HG03039 (cell line): ENCODE measurements around the gene AFF1.
"Not testable (repeated sequence)": the region's sequence is repeated elsewhere in the genome, so short reads cannot be mapped to it uniquely, and the experiment has no call there.

ENCODE experiments used
- ATAC-seq: cut with Tn5 transposase; IDR thresholded peaks from one replicate; pipeline ENCODE4 v1.9.1; 2021; ENCODE audit warnings: mild to moderate bottlenecking, moderate library complexity; ENCODE audit not compliant: unreplicated experiment

The AFF1 gene

DNA sequence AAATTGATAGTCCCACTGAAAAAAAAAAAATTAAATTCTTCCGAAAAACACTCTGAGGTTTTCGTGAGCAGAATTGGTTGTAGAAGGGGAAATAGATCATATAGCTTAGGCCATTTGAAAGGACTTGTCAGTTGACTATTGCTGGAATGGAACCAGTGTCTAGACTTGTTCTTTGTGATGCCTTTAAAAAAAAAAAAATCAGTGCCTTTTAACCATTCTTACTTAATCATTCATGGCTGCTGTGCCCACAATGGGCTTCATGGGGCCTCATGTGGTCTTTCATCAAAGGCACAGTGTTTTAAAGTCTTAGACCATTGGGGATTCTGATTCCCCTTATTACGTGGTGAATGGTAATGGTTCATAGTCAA, 139.3 kb downstream of the AFF1 start:
- peak; percentile 11 for ATAC-seq

DNA sequence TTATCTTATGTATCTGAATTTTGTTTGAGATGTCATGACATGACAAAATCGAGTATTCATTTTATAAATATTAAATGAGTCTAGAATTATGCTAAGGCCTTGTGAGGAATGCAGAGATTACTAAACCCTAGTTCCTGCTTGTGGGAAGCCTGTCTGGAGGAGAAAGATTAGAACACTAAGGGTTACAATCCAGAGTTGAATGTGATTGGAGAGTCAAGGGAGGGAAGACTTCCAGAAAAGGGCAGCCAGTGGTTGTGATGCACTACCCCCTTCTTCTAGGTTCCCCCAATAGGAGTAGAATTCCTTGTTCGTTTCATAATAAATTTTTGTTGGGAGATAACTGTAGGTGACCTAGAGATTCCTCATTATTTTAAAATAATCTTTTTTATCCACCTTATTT, 141.1 kb downstream of the AFF1 start:
- no peak for ATAC-seq

DNA sequence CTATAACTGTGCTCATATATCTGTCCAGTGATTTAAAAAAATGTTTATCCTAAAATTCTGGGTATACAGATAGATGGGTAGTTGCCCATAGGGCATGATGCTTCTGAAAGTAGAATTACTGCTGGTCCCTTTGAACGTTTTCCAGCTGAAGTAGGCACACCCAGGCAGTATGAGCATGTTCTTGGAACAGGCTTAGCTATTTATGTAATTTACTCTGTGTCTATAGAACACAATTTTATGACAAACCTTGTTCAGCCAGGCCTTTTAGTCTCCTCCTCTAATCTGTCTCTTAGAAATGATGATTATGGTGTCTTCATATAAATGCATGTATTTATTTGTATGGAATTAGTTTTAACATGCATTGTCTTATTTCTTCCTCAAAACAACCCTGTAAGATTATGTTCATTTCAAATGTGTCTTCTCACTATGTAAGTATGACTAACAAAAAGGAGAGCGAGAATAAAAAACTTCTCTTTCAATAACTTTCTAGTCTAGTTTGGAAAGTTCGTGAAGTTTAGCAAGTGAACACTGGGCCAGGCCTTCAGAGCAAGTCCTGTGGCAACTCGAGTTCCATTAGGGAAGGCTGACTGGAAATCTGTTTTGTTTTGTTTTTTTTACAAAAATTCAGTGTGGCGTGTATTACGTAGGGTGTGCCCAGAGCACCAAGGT, 142.0 kb downstream of the AFF1 start:
- no peak for ATAC-seq

DNA sequence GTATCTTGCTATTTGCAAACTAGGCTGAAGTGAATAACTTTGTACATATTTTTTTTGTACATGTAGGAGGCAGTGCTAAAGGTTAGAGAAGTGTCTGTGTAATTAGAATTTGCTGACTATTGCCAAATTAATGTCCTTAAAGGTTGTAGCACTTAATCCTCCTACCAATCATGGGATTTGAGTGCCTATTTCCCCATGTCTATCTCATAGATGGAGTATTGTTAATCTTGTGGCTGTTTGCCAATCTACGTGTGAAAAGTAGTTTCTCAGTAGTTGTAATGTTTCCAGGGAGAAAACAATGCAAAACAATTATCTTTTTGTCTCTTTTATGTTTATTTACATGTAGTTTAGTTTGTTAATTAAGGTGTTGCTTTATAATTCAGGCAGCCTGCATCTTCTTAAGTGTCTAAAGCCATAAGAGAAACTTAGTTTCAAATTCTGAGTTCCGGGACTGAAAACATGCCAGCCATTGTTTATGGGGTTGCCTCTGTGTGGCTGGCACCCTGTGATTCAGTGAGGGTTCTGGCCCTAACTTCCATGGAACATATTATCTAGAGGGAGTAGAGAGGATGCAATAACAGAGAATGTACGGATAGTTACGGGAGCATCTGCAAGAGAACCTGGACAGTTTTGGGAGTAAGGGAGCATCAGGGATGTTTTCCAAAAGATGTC, 143.2 kb downstream of the AFF1 start:
- no peak for ATAC-seq

DNA sequence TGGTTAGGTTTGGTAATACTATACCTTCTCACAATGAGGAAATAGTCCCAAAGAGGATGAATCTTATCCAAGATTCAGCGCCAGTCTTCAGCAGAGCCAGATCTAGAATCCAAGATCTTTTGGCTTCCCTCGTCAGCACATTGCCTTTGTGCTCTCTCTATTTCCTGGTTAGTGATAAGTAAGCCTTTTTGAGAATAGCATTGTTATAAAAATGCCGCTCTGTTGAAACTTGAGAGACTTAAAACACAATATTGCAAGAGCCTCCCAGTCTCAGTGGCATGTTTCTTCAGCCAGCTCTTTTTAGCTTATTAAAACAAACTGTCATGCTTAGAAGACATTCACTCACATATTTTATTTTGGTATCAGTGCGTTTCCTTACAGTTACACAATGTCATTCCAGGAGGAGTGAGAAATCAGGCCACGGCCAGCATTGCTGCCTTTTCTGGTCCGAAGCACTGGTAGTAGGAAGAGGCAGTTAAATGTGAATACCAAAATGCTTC, 144.2 kb downstream of the AFF1 start:
- no peak for ATAC-seq

DNA sequence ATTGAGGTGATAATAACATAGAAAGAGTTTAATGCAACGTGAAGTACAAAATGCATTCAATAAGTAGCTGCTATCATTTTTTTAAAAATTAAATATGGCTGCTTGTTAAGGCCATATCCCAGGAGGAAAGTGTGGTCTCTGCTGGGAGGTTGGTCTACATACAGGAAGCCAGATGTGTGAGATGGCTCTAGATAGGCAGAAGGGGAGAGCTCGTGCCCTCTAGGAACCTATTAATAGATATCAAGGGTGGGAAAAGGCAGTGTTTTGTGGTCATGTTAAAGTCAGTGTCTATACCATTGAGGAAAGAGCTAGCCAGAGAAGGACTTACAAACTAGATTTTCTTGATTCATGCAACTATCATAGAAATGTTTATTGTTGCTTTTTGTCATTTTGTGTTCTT, 145.2 kb downstream of the AFF1 start:
- ATAC-seq = no peak

DNA sequence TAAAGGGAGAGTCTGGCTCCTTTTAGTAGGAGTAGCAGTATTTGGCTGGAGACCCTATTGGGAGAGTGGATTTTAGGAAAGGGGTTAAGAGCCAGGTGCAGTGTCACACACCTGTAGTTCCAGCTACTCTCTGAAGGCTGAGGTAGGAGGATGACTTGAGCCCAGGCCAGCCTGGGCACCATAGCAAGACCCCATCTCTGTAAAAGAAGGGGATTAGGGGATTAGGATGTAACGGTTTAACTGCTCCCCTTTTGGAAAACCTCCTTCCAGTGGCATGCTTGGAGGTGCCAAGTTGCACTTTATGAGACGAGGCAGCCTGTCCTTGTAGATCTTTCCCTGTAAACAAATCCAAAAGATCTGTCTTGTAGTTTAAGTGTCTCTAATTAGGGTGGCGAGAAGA, 145.7 kb downstream of the AFF1 start:
- no peak for ATAC-seq

DNA sequence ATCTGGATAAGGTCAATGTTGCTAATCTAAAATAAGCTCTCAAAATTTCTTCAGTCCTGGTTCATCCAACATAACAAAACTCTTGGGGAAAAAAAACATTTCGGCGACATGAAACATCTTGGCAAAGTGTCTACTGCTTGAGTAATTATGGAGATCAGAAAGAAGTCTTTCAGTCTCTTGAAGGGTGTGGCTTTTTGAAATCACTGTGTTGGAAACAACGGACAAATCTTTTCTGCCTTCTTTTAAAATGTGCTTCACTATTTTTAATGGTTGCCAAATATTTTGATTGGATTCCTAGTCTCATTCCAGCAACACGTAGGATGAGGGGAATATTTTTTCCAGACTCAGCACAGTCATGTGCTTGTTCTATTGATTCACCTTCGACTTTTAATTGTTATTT, 147.0 kb downstream of the AFF1 start:
- ATAC-seq = no peak

DNA sequence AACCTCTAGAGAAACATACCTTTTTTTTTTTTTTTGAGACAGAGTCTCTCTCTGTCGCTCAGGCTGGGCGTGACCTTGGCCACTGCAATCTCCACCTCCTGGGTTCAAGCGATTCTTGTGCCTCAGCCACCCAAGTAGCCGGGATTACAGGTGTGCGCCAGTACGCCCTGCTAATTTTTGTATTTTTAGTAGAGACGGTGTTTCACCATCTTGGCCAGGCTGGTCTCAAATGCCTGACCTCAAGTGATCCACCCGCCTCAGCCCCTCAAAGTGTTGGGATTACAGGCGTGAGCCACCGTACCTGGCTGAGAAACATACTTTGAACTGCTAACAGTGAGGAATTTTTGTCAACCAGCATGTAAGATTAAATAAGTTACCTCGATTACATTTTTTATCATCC, 150.9 kb downstream of the AFF1 start:
- ATAC-seq = not testable (repeated sequence)

DNA sequence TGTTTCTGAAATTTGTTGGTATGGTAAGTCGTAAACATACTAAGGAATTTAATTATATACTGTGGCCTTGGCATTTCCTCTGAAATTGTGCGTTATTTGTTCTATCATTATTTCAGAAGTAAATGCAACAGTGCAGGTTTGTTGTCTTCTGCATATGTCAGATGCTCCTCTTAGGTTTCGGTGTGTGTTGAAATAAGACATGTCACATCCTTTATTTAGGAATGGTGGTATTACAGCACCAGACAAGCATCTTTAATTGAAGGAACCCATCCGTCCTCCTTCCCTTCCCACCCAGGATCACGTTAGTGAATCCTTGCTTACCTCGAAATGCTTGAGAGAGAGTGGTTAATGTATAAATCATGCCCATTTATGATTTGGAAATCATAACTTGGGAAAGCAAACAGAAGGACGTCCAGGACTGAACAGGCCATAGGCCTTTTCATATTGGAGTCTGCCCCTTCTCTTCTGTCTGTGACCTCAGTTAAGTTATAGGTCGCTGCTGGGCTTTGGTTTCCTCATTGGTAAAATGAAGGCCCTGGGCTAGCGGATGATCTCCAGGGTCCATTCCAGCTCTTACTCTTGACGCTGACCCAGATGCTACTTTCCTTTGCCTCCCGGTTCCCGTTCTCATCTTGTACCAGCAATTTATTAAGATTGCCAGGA, 151.5 kb downstream of the AFF1 start:
- no peak for ATAC-seq

DNA sequence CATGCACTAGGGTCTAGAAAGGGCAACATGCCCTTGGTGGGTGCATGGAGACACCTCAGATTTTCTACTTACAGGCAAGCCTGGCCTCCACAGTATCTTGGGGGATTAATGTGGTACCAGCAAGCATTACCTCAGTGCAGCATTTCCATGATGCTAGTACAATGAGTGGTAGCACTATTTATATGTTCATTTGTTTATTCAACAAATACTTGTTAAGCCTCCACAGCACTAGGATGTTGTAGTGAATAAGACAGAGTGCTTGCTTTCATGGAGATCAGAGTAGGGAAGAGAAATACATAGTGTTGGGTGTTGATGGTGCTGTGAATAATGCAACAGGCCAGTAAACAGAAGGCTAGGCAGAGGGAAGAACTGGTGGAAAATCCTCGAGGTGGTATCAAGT, 152.2 kb downstream of the AFF1 start:
- ATAC-seq = no peak

DNA sequence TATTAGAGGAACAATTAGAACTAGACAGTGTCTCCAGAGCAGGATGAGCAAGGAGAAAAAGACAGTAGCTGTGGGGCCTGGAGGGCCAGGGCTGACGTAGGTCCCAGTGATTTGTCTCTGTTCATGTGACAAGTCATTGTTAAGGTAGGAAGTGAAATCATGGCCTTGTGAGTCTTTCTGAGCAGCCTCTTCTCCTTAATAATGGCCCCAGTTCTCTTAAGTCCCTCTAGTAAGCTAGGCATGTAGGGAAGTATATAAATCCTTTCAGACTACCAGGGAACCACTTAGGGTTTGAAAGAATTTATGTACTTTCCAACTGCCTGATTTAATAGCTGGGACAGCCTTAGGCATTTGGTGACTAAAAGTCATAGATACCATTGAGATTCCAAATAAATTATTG, 152.6 kb downstream of the AFF1 start:
- no peak for ATAC-seq

DNA sequence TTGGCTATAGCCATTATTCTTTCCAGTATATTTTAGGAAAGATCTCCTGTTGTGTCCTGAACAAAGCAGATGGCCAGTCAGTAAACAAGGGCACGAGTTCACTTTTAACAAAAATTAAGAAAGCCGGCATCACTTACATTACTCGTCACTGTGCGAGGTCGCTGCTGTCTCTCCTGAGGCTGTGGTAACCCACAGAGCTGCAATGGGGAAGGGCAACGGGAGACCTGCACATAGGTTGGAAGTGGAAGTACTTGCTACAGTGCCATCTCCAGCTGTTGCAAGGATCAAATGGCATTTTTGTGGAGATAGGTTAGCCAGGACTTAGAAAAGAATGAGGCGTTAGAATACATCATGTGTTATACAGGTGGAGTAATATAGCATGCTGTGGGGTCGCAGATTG, 153.4 kb downstream of the AFF1 start:
- no peak for ATAC-seq

DNA sequence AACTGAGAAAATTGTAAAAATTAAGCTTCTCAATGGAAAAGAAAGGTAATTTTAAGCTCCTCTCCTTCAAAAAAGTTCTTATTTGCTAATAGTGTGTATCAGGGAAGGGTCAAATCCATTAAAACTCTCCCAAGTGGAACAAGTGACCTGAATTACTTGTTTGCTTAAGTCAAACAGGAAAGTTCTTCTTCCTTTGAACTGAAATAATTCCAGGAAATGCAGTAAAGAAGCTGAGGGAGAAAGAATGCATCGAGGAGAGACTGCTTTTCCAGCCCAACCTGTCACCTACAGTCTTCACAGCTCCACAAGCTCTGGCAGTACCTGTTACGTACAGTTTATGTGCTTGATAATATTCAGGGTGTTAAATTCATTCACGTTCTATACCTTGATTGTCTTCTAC, 154.6 kb downstream of the AFF1 start:
- ATAC-seq = no peak

DNA sequence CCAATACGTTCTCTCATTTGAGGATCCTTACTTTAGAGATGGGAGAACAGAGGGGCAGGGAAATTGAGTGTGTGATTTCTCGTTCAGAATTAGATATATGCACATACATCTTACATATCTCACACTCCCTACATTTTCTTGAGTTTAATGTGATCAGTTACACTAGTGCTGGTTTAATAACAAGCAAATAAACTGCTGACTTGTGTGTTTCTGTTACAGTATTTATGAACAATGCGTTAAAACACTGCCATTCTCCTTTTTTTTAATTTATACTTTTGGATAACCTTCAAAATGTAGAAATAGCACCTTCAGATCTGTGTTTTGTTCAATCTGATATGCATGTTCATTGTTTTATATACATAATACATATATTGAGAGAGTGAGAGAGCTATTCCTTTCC, 155.5 kb downstream of the AFF1 start:
- no peak for ATAC-seq

DNA sequence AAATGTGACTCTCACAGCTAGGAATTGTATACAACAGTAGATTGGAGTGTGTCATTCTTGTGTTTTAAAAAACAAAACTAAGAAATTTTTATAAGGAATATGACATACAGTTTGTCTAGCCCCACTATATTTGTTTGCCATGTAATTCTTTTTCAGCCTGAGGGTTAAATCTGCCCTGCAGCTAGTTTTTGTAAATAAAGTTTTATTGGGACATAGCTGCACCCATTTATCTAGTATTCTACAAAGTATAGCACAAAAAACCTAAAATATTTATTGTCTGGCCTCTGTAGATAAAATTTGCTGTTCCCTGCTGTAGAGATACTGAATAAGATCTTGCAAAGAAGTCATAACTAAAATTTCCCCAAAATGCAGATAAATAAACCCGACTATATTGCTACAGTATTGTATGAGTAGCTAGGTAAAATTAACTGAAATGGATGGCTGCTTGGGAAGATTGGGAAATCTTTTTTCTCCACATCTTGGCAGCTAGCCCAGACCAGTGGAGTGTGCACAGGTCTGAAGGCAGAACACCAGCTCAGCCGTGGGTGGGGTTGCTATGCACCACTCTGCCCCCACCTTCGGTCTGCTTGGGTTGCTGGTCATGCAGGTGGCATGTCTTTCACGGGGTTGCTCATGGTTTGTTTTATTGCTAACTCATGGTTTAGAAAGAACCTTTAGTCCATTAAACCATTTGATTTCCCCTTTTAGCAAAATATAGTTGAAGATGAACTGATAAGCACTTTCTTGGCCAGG, 157.8 kb downstream of the AFF1 start:
- no peak for ATAC-seq

DNA sequence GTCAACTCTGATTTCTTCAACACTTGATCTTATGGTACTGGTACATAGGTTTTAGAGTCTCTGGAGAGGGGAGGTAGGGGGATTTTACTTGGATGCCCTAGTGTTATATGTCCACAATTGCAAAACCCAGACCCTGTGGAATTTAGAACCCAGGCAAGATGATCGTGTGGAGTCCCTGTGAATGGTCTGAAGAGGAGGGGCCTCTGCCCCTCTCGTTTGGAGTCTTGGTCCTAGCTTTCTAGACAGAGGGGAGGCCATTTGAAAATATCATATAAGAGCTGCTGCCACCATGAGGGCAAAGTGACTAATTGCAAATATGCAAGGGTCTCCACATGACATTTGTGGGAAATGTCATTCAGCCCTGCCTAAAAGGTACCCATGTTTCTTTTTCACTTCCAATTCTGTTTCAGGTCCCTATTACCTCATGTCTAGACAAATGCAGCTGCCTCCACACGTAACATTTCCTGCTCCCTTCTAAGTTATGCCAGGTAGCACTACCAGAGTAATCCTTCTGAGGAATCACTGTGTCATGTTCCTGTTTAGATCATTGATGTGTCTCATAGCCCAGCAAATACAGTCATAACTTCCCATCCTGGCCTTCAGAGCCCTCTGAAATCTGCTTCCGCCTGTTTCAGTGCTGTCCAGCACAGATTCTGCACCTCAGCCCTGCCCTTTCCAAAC, 158.8 kb downstream of the AFF1 start:
- ATAC-seq = peak; percentile 80

DNA sequence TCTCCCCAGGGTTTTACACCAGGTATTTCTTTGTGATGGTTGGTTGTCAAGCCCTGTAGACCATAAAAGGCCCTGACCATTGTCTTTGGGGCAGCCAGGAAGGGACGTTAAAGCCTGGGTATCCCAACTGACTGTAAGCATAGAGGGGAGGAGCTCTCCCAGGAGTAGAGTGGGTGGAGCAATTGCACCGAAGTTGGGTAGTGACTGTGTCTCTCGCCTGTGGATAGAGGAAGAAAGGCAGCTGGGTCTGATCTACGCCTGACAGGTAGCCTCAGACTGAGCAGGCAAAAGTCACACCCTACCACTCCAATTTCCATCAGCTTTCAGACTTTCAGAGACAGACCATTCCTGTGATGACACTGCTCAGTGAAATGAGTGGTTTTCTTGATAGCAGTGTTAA, 162.3 kb downstream of the AFF1 start:
- ATAC-seq = no peak

DNA sequence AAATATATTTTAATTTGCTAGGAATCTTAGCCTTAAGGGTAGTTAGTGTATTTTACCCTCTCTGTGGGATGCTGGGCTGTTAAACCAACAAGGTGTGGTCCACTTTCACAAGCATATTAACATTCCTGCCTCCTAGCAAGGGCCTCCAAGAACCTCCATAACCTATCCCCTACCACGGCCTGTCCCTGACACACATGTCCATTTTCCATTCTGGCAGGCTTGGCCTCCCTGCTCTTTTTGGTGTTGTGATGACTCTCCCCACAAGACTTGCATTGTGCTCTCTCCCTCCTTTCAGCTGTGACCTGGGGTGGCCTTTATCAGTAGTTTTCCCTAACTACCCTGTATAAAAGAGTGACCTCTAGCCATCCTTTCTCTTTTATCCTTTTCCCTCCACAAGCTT, 165.4 kb downstream of the AFF1 start:
- ATAC-seq = no peak

DNA sequence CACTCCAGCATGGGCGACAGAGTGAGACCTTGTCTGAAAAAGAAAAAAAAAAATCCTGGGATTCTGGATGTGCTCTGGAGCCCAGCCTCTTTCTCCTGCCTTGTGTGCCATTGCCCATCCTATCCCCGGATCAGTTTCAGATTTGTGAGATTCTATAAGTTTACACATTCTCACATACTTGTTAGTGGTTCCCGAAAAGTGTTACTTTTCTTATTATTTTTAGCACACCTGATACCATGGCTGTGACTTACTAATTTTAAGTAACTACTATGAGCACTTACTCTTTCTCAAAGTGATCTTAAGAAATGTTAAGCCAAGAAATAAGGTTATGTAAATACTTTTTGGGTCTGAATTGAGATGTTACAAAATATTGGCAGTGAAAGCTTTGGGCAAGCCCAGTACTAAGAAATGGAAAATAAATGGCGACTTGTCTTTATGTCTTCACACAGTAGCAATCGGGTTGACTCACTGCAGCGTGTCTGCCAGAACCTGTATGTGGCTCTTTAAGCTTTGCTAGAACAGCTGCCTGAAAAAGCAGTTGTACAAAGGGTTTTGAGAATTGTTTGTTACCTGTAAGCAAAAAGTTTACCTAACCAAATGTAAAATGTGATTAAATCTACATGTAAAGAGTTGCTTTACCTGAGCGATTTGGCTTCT, 166.9 kb downstream of the AFF1 start:
- no peak for ATAC-seq

DNA sequence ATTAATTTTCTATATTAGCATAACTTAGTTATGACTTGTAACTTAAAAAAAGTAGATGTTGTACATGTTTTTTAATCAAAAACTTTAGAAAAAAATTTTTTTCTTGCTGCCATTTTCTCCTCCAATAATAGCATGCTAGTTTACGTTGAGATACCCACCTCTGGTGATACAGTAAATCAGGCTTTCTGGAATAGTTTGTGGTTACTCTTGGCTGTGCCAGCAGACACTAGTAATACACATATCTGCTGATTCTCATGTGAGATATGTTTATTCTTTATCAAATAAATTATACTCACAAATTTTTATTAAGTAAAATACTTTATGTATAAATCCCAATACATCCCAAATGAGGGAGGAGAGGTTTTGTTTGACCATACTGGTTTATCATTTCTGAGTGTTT, 168.3 kb downstream of the AFF1 start:
- no peak for ATAC-seq
